HFF-Myc (cell line): ENCODE results near the gene HSBP1.

ENCODE experiments used
- DNase-seq: peaks from one replicate; pipeline ENCODE4 v3.0.0-alpha.2; 2011; ENCODE audit warnings: low read depth; ENCODE audit errors: extremely low read depth
- H3K4me3 ChIP-seq: replicated peaks from 2 replicates; pipeline ENCODE4 v1.5.1; 2011; ENCODE audit warnings: low read depth, mild to moderate bottlenecking, control low read depth, low read length
- CTCF ChIP-seq: IDR thresholded peaks from 2 replicates; pipeline ENCODE4 v1.5.1; 2012; ENCODE audit warnings: mild to moderate bottlenecking, low read depth, low read length, control low read depth; ENCODE audit errors: missing control alignments

Gene HSBP1

GRCh38 chr16:83826146-83826913, 18.6 kb downstream of the HSBP1 start:
- peak; percentile 94 for TF ChIP-seq CTCF
- DNase-seq: no peak
- H3K4me3 ChIP-seq: no peak overlapping the region

GRCh38 chr16:83830091-83830768, 22.5 kb downstream of the HSBP1 start:
- TF ChIP-seq CTCF: no peak
- H3K4me3 ChIP-seq: no peak overlapping the region
- DNase-seq: no peak

GRCh38 chr16:83830769-83831455, 23.1 kb downstream of the HSBP1 start:
- TF ChIP-seq CTCF: no peak
- H3K4me3 ChIP-seq: no peak overlapping the region

GRCh38 chr16:83831456-83831987, 23.7 kb downstream of the HSBP1 start:
- DNase-seq: no peak
- H3K4me3 ChIP-seq: no peak overlapping the region
- no peak for TF ChIP-seq CTCF

More at GRCh38 chr16:83830769-83831455, 23.1 kb downstream of the HSBP1 start:
- no peak for DNase-seq

GRCh38 chr16:83833921-83834320, 26.1 kb downstream of the HSBP1 start:
- no peak overlapping the region for H3K4me3 ChIP-seq
- no peak for DNase-seq
- TF ChIP-seq CTCF: no peak

GRCh38 chr16:83835586-83836566, 28.1 kb downstream of the HSBP1 start:
- DNase-seq: peak; percentile 57
- TF ChIP-seq CTCF: no peak
- no peak overlapping the region for H3K4me3 ChIP-seq
